Central memory CD8-positive, alpha-beta T cell (primary cell): ENCODE measurements around the gene SERPINB8.
"Not testable (repeated sequence)": the region's sequence is repeated elsewhere in the genome, so short reads cannot be mapped to it uniquely, and the experiment has no call there.

Experiments used
- ATAC-seq: fragments of 150-1000 bp; cut with Tn5 transposase; replicated peaks from 2 replicates; pipeline ENCODE4 v1.10.0; 2022; ENCODE audit warnings: mild to moderate bottlenecking, moderate FRiP score, moderate number of reproducible peaks; ENCODE audit not compliant: poor library complexity, severe bottlenecking; ENCODE audit errors: extremely low read depth
- DNase-seq, 2 donors: peaks; one replicate each; pipeline ENCODE4 v3.0.0; 2021; ENCODE audit warnings: low spot score in 2 of 2
- H3K27ac Mint-ChIP-seq: one replicate; pipeline ENCODE4 v1.8.0; 2022; ENCODE audit warnings: low read depth, mild to moderate bottlenecking, moderate library complexity, mixed read lengths
- H3K27me3 Mint-ChIP-seq: one replicate; pipeline ENCODE4 v1.8.0; 2022; ENCODE audit warnings: mixed read lengths
- H3K36me3 Mint-ChIP-seq: one replicate; pipeline ENCODE4 v1.8.0; 2022; ENCODE audit warnings: mild to moderate bottlenecking, moderate library complexity, mixed read lengths; ENCODE audit not compliant: insufficient read depth
- H3K4me1 Mint-ChIP-seq: one replicate; pipeline ENCODE4 v1.8.0; 2022; ENCODE audit warnings: mixed read lengths
- H3K4me3 Mint-ChIP-seq: one replicate; pipeline ENCODE4 v1.8.0; 2022; ENCODE audit warnings: mild to moderate bottlenecking, moderate library complexity, mixed read lengths
- H3K9me3 Mint-ChIP-seq: one replicate; pipeline ENCODE4 v1.8.0; 2022; ENCODE audit warnings: mixed read lengths

SERPINB8 gene, protein sequence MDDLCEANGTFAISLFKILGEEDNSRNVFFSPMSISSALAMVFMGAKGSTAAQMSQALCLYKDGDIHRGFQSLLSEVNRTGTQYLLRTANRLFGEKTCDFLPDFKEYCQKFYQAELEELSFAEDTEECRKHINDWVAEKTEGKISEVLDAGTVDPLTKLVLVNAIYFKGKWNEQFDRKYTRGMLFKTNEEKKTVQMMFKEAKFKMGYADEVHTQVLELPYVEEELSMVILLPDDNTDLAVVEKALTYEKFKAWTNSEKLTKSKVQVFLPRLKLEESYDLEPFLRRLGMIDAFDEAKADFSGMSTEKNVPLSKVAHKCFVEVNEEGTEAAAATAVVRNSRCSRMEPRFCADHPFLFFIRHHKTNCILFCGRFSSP

DNA sequence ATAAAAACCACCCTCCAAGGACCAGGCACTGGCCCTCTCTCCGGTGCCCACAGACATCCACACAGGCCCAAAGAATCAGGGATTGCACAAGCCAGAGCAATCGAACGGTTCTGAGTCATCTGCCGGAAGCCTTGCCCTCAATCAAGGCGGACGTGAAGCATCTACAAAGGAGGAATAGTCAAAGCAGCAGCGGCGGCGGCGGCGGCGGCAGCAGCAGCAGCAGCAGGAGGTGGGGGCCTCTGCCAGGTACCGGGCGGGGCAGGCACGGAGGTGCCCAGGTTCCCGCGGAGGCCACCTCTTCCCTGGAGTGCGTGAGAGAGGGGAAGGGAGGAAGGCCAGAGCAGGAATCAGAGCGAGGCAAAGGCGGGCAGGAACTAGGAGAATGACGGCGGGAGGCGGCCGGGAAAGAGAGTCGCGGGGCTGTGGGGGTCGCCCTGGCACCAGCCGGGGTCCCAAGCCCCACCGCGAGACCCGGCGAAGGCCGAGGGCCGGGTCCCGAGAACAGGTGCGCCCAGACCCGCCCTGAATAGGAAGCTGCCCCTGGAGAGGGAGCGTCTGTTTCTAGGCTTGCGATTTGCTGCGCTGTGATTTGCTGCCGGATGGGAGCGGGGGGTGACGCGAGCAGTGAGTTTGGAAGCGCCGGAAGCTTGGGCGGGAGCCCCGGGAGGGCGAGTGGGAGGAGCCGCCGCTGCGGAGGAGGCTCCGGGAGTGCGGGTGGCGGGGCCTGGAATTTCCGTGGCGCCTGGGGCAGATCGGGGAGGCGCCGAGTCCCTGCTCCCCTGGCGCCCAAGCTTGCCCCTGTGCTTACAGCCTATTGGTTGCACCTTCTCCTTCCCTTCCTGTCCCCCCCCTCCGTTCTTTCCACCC, at the start of gene SERPINB8:
SERPINB8 (plus strand) TSS at position 140 of the 867 bp plus-strand sequence. CDS start 8,228 bp downstream, outside the sequence.
- DNase-seq (peak; percentile 54 to 59), ATAC-seq (peak; percentile 90)
- no peaks in the 10 kb centered on the region for H3K9me3 Mint-ChIP-seq
- peak within 1 kb of the TSS; percentile 99 for H3K4me3 Mint-ChIP-seq
- peaks cover 14% of the 10 kb centered on the region for H3K36me3 Mint-ChIP-seq
- H3K4me1 Mint-ChIP-seq, result peaks cover 41% of the 10 kb centered on the region
- H3K27me3 Mint-ChIP-seq, result no peaks in the 10 kb centered on the region
- H3K27ac Mint-ChIP-seq, result peak within 1 kb of the TSS; percentile 95

DNA sequence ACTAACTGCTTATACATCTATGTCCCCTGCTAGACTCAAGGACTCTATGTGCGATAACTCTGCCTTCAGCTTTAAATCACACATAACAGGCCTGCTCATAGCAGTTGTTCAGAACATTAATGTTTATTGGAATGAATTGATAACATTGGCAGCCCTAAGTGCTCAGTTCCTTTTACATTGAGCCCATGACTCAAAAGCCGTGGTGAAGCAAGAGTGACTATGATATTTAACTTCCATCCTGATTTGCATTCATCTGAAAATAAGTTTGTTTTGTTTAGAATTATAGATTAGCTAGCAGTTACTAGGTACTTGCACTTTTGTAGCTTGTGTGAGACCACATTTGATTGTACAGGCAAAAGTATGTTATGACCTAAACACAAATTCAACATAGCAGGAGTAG, 47.8 kb upstream of the SERPINB8 start:
- Mint-ChIP-seq H3K9me3 (no peaks in the 10 kb centered on the region), H3K27me3 (peaks cover 55% of the 10 kb centered on the region), H3K36me3 (no peaks in the 10 kb centered on the region)

DNA sequence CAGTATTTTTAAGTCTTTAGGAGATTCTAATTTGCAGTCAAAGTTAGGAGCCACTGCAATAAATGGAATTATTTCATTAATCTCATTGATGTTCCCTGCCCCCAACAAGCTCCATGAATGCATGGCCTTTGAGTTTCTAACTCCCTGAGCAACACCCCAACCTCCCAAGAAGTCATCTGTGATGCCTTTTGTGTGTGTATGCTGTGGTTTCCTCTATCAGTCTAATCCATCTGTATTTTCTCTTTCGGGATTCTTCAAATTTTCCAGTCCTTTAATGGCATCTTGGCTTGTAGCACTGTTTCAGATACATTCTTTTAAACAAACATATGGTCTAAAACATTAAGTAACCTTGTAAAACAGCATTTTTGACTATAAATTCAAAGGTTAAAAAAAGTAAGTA, 45.3 kb upstream of the SERPINB8 start:
- DNase-seq (no peak), ATAC-seq (no peak)
- Mint-ChIP-seq H3K27me3 (peaks cover 55% of the 10 kb centered on the region), H3K9me3 (no peaks in the 10 kb centered on the region), H3K27ac (no peak overlapping the region), H3K4me1 (no peaks in the 10 kb centered on the region), H3K4me3 (no peak overlapping the region), H3K36me3 (no peaks in the 10 kb centered on the region)

More for the DNA sequence above, 47.8 kb upstream of the SERPINB8 start:
- no peaks in the 10 kb centered on the region for H3K4me1 Mint-ChIP-seq
- DNase-seq (no peak), ATAC-seq (no peak)
- H3K4me3 Mint-ChIP-seq, result no peak overlapping the region
- no peak overlapping the region for H3K27ac Mint-ChIP-seq

DNA sequence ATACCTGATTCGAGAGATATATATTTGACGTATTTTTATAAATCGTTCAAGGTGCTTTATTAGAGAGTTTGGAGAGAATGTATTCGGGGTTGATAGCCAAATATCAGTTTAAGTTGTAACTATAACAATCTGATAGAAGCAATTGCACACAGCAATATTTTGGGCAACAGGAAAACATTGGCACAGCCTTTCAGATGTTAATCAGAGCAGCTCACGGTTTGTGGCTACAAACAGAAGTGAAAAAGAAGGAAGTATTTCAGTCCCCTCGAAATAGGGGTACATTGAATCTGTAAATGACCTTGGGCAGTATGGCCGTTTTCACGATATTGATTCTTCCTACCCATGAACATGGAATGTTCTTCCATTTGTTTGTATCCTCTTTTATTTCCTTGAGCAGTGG, 41.5 kb upstream of the SERPINB8 start:
- no peak for DNase-seq
- H3K27ac Mint-ChIP-seq, result no peak overlapping the region
- no peaks in the 10 kb centered on the region for H3K9me3 Mint-ChIP-seq
- no peaks in the 10 kb centered on the region for H3K36me3 Mint-ChIP-seq
- H3K27me3 Mint-ChIP-seq, result peaks cover 54% of the 10 kb centered on the region
- ATAC-seq, result no peak
- H3K4me1 Mint-ChIP-seq, result no peaks in the 10 kb centered on the region
- no peak overlapping the region for H3K4me3 Mint-ChIP-seq

DNA sequence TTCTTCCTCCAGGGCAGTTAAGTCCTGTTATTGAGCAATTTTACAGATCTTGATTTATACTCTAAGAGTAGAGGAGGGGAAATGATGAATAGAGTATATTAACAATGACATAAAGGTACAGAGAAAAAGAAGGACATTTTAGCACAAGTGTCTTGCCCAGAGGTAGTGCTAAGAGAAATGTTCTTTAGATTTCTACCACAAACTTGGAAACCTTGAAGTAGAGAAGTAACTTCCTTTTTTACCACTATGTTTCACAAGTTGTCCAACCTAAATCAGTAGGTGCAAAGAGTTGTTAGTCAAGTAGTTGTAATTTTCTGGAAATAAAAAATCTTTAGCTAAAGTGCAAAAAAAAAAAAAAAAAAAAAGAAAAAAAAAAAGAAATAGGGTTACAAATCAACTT, 40.5 kb upstream of the SERPINB8 start:
- DNase-seq, ATAC-seq, H3K9me3 Mint-ChIP-seq, H3K36me3 Mint-ChIP-seq, H3K27ac Mint-ChIP-seq, H3K4me3 Mint-ChIP-seq, H3K4me1 Mint-ChIP-seq: not testable (repeated sequence)
- peaks cover 44% of the 10 kb centered on the region for H3K27me3 Mint-ChIP-seq

DNA sequence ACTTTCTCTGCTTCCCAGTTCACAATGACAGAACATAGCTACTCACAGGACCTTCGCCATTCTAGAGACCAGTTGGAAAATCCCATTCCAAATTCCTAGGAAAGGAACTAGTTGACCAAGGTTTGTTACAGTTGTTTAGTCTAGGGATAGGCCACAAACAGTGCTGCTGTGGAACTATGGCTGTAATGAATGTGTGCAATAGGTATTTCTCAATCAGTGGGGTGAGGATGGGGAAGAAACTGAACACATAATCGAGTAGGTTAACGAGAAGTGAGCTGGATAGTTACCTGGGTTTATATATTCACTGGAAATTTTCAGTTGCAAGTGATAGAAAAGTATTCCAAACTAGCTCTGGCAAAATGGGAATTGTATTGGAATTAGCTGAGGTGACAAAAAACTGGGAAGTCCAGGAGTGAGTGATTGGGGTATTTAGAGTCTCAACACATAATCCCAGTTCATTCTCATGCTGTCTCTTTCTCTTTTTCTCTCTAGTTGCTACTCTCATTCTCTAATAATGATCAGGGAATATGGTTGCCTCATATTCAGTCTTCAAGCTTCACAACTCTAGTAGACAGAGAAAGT, 39.0 kb upstream of the SERPINB8 start:
- no peak for ATAC-seq
- no peaks in the 10 kb centered on the region for H3K36me3 Mint-ChIP-seq
- no peaks in the 10 kb centered on the region for H3K4me1 Mint-ChIP-seq
- H3K4me3 Mint-ChIP-seq, result no peak overlapping the region
- H3K27me3 Mint-ChIP-seq, result peaks cover 36% of the 10 kb centered on the region
- no peaks in the 10 kb centered on the region for H3K9me3 Mint-ChIP-seq
- H3K27ac Mint-ChIP-seq, result no peak overlapping the region
- DNase-seq, result no peak

- no peaks in the 10 kb centered on the region for H3K36me3 Mint-ChIP-seq
- H3K4me1 Mint-ChIP-seq, result no peaks in the 10 kb centered on the region
- DNase-seq (peak; percentile 33 to 47), ATAC-seq (peak; percentile 84)
- H3K9me3 Mint-ChIP-seq, result no peaks in the 10 kb centered on the region
- H3K4me3 Mint-ChIP-seq, result no peak overlapping the region
- no peak overlapping the region for H3K27ac Mint-ChIP-seq
- H3K27me3 Mint-ChIP-seq, result peaks cover 24% of the 10 kb centered on the region
Measured at GRCh38 chr18:63936156-63936931, 33.5 kb upstream of the SERPINB8 start.

DNA sequence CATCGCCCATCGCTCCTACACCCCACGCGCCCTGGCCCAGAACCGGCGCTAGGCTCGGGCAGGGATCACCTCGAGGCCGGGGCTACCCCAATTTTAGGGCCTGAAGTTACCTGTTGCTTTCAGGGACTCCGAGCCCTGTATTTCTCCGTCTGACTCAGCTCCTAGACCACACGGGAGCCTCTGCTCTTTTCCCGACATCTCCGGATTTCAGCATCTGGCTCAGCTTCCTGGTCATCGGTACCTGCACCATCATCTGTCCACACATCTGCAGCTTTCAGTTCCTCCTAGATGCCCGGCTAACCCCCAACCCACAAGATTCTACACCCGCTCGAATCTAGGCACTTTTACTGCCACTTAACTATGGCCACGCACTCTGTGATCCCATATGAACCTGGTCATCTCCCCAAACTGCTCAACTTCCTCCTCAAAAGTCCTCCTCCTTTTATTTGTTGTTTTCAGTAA, 32.9 kb upstream of the SERPINB8 start:
- Mint-ChIP-seq H3K4me1 (no peaks in the 10 kb centered on the region), H3K4me3 (no peak overlapping the region), H3K9me3 (no peaks in the 10 kb centered on the region), H3K36me3 (no peaks in the 10 kb centered on the region), H3K27ac (no peak overlapping the region), H3K27me3 (peaks cover 24% of the 10 kb centered on the region)
- no peak for ATAC-seq
- DNase-seq, result no peak

- Mint-ChIP-seq H3K4me3 (no peak overlapping the region), H3K9me3 (no peaks in the 10 kb centered on the region), H3K4me1 (no peaks in the 10 kb centered on the region), H3K27me3 (peaks cover 42% of the 10 kb centered on the region), H3K27ac (no peak overlapping the region), H3K36me3 (no peaks in the 10 kb centered on the region)
- ATAC-seq (no peak), DNase-seq (no peak)
Measured at GRCh38 chr18:63940008-63940407, 29.9 kb upstream of the SERPINB8 start.

- not testable (repeated sequence) for H3K36me3 Mint-ChIP-seq
Measured at GRCh38 chr18:63940543-63941050, 29.3 kb upstream of the SERPINB8 start.

DNA sequence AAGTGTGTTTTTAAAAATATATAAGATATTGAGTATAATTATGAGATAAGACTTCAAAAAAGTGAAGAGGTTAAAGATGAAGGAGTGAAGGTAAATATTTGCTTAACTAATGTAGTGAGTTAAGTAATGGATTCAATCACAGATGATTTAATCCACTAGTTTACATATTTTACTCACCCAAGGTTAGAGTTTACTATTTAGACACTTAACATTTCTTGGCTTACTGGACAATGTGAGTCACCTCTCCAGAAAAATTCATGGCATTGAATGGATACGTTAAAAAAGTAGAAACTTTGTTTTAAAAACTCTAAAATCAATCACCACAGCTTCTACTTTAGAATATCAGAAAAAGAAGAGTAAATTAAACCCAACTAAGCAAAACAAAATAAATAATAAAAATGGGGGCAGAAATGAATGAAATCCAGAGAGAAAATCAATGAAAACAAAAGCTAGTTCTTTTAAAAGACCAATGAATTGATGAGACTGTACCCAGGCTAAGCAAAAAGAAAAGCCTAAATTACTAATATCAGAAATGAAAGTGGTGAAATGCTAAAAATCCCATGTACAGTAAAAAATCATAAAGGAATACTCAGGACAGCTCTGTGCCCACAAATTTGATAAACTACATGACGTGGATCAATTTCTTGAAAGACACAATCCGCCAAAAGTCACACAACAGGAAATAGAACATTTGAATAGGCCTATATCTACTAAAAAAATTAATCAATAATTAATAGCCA, 22.7 kb upstream of the SERPINB8 start:
- H3K27ac Mint-ChIP-seq, result no peak overlapping the region
- H3K36me3 Mint-ChIP-seq, result no peaks in the 10 kb centered on the region
- peaks cover 27% of the 10 kb centered on the region for H3K4me1 Mint-ChIP-seq
- DNase-seq (no peak), ATAC-seq (no peak)
- H3K9me3 Mint-ChIP-seq, result peaks cover 5% of the 10 kb centered on the region
- H3K4me3 Mint-ChIP-seq, result no peak overlapping the region
- H3K27me3 Mint-ChIP-seq, result peaks cover 28% of the 10 kb centered on the region

More at GRCh38 chr18:63940543-63941050, 29.3 kb upstream of the SERPINB8 start:
- not testable (repeated sequence) for H3K4me1 Mint-ChIP-seq, ATAC-seq, H3K9me3 Mint-ChIP-seq, H3K27ac Mint-ChIP-seq, H3K4me3 Mint-ChIP-seq, DNase-seq
- H3K27me3 Mint-ChIP-seq, result peaks cover 39% of the 10 kb centered on the region
